Activated CD4-positive, alpha-beta T cell treated with anti-CD3 and anti-CD28 coated beads for 24 hours (primary cell): ENCODE measurements around the gene TCEANC.

Experiments used
- DNase-seq, 2 donors: peaks; one replicate each; pipeline ENCODE4 v3.0.0-alpha.2; 2020; ENCODE audit warnings: low read depth in 2 of 2

The TCEANC gene

GRCh38 chrX:13691841-13692371 lies 39.0 kb downstream of the TCEANC start:
- no peak for DNase-seq

DNA sequence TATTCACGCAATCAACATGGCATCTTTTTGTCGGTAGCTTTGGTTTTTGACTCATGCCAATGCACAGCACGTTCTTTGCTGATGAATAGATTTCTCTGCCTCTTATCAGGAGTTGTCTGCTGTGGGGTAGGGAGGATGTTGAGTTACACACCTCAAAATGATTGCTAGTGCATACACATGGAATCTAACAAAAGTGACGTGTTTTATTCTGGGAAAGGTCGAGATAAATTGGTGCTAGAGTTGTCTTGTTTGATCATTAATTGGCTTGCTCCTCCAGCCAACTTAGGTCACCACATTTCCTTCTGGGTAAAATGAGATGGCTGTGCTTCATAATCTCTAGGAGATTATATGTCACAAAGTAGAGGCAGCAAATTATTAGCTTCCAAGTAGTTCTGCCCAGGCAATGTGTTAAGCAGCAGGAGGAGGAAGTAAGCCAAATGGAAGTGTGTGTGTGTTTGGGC lies 39.9 kb downstream of the TCEANC start:
- DNase-seq: no peak

DNA sequence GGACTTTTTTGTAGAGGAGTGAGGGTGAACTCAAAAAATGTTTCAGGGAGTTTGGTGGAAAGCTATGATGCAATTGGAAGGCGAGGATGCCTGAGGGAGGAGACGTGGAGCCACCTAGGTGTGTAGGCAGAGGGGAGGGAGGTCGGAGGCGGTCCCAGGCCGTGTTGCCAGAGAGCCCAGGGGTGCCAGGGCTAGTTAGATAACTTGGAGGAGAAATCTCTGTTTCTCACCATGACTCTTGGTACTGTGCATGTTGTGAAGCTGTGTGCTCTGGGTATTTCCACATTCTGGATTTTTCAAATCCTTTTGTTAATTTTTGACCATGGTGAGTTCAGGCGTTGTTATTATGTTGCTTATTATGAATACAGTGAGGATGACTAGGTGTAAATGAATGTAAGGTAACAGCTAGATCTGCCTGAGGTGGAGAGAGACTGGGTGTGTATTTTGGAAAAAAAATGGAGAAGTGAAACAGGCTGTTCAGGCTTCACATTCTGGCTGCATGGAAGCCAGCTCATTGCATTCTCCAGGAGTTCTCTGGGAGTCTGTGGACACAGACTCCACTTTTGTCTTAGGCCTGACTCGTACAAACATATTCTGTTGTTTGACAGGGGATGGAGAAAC lies 40.5 kb downstream of the TCEANC start:
- DNase-seq: no peak

DNA sequence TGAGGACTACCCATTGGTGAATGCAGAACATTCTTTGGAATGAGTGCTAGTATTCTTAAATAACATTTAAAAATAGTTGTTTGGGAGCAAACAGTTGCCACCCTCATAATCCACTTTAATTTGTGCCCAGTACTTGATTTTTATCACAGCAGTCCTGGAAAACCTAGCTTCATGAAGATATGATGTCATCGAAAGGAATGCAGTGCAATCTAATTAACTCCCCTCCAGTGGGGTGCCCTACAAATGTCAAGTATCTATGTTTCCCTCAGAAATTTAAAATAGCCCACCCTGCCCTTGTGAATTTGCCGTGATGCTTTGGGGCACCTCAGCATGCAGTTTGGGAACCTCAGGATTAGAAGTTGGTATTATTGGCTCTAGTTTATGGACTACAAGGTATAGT lies 41.4 kb downstream of the TCEANC start:
- DNase-seq: no peak

- DNase-seq: no peak
These were observed 42.0 kb downstream of the TCEANC start for GRCh38 chrX:13694983-13695382.

GRCh38 chrX:13695601-13696115 lies 42.7 kb downstream of the TCEANC start:
- no peak for DNase-seq

- DNase-seq: no peak
These were observed 44.5 kb downstream of the TCEANC start for GRCh38 chrX:13697455-13697854.

DNA sequence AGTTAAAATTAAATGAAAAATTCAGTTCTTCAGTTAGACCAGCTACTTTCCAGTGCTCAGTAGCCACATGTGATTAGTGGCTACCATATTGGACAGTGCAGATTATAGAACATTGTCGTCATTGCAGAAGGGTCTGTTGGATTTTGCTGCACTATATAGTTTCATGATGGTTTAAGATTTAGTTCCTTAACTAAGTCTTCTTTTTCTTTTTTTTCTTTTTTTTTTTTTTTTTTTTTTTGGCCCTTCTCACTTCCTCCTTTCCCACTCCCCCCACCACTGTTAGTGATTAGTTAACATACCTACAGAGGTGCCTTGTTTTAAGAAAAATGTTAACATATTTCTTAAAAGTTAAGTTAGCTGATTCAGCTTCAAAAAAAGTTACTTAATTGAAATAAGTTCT lies 45.0 kb downstream of the TCEANC start:
- DNase-seq: no peak

DNA sequence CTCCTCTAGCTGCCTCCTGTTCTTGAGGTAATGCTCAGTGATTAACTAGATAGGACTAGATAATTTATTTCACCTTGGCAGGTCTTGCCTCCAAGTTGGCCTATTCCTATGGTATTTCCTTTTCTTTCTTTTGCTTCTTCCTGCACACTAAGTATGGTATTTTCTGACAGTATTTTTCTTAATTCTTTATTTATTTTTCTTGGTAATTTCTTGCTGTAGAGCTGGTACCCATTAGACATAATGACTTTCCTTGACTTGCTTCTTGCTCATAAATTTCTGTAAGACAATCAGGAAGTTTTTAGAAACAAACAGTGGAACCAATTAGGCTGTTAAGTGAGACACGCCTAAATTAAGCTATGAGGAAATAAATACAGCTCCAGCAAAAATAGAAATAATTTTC lies 45.5 kb downstream of the TCEANC start:
- DNase-seq: no peak

DNA sequence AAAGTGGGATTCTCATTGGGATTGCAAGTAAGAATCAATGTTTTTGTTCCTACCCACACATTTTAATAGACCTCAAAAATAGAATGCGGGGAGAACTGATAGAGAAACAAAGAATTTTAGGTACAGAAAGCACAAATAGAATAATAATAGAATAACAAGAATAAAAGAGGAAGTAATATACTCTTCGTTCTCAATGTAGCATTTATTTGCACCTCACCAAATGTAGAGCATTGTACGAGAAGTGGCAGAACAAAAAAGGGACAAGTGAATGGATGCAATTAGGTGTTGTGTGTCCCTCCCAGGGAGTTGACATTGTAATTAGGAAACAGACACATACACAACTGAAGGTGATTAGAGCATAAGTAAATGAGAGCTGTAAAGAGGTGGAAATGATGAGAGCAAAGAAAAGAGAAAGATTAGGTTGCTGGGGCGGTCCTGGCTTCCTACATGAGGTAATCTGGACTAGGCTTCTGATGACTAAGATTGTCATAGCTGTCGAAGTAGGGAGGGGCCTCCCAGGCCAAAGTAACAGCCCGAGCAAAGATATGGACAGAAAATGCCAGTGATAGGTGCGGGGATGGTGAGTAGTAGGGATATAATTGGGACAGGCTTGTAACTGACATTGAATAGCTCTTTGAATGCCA lies 46.4 kb downstream of the TCEANC start:
- DNase-seq: no peak

DNA sequence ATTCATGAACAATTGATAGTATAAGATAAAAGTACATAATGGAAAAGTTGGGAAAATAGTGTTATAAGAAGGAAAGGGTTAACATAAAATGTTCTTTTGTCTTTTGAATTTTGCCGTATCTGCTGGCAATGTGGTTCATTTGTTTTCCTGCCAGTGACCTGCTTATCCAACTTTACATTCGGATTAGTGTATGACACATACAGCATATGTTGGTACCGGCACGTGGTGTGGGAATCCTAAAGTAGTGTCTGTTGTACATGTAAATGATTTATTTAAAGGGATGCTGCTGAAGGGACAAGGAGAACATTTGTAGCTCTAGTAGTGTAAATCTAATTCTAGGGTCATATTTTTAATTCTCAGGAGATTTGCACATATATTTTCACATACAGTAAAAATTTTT lies 47.4 kb downstream of the TCEANC start:
- DNase-seq: no peak

- no peak for DNase-seq
These were observed 49.3 kb downstream of the TCEANC start for GRCh38 chrX:13702111-13702789.

GRCh38 chrX:13703135-13703534 lies 50.2 kb downstream of the TCEANC start:
- DNase-seq: no peak

GRCh38 chrX:13703589-13703988 lies 50.6 kb downstream of the TCEANC start:
- no peak for DNase-seq

DNA sequence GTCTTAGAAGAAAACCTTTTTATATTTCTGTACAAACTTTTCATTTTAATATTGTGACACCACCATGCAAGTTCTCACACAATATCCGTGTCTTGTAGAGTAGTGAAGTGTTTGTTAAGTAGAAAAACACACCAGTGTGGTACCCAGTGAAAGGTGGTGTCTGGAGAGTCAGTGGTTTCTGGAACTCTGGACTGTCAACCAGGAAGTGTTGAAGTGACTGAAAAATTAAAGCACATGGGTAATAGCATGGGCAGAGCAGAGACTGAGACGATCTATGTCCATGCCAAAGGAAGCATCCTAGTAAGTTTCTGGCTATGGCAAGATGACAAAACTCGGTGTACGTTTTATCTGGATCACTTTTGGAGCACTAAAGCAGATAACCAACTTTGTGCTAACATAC lies 58.2 kb downstream of the TCEANC start:
- no peak for DNase-seq
